HG03575 (cell line): ENCODE results near the gene ADARB1.

Experiments used
- ATAC-seq: cut with Tn5 transposase; IDR thresholded peaks from one replicate; pipeline ENCODE4 v1.9.1; 2021; ENCODE audit not compliant: unreplicated experiment, insufficient number of reproducible peaks, low FRiP score; ENCODE audit errors: extremely low read depth

The ADARB1 gene

GRCh38 chr21:45258466-45258865 lies 184.1 kb downstream of the ADARB1 start:
- no peak for ATAC-seq

GRCh38 chr21:45259206-45259840 lies 184.9 kb downstream of the ADARB1 start:
- no peak for ATAC-seq

DNA sequence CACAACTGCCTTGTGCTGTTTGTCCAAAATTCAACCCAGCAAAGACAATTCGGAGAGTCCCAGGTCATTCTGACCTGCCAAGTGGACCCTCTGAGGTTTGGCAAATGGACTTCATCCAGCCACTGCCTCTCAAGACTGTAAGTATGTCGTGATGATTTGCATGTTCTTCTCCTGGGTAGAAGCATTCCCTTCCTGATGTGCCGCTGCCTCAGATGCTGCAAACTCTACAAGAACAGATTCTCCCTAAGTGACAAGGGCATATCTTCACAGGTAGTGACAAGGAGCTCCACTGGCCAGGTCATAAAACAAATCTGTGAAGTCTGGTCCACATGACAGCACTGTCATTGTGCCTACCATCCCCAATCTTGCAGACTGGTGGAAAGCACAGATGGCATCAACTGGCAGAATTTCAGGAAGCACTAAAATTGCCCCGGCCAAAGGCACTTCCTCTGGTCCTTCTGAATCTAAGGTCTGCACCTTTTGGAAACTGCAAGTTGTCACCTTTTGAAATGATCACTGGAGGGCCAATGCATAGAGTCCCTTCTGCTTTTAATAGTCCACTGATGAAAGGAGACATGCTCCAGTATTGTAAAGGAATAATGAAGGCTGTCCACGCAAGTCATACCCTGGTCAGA lies 185.9 kb downstream of the ADARB1 start:
- no peak for ATAC-seq

DNA sequence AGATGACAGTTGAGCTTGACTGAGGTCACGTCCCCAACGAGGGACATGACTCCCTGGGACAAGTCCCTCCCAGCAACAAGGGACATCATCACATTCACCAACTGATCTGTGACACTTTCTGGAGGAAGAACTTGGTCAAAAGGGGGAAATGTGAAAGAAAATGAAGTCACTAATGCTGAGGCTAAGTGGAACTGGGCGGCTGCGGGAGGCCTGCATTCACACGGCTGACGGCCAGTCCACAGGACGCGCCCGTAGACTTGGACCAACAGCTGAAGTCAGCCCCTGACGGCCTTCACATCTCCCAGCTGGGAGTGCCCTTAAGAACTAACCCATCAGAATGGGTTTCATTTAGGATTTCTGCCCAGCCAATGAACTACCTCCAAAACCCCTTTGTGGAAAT lies 186.7 kb downstream of the ADARB1 start:
- ATAC-seq = no peak

DNA sequence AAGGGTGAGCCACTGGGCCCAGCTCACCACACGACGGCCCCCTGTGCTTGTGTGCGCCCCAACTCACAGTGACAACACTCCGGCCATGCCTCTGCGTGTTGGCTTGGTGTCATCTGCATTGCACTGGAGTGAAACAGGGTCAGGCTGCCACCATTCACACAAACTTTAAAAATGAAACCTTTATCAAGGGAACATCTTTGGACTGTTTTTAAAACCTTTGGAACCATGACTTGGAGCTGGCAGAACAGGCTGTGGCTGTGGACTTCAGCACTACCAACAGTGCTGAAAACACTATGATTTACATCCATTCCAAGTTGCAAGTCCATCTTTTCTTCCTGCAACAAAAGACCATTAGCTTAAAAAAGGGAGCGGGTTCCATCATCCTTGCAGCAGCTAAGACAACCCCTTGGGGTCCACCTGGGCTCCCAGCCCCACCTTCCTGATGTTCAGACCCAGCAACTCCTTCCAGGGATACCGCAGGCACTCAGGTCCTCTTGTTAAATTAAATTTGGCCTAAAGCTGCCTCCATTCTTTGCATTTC lies 187.7 kb downstream of the ADARB1 start:
- no peak for ATAC-seq

DNA sequence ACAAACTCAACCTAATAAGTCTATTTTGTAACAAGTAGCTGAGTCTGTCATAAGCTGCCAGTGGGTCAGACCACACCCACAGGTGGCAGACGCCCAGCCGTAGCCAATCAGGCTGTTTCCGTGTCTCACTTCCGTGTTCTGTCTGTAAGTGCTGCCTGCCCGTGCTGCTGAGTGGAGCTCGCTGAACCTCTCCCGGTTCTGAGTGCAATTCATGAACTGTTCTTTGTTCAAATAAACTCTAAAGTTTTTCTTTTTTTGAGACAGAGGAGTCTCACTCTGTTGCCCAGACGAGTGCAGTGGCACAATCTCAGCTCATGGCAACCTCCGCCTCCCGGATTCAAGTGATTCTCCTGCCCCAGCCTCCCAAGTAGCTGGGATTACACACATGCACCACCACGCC lies 188.2 kb downstream of the ADARB1 start:
- ATAC-seq = no peak

DNA sequence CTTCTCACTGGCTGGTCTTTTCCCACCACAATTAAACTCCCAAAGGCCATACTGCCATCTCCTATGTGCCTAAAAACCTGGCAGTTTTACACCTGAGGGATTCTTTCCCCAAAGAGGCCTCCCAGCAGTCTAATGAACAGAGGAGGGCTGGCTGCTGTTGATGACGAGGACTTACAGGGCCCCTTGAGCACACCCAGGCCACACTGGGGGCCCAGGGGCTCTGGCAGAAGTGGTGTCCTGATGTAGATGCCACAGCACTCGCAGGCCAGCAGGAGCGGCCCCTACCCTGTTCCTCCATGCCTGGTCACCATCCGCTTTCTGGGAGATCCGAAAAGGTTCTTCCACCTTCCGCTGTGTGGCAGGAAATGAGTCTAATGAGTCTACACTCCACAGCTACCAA lies 189.2 kb downstream of the ADARB1 start:
- no peak for ATAC-seq

DNA sequence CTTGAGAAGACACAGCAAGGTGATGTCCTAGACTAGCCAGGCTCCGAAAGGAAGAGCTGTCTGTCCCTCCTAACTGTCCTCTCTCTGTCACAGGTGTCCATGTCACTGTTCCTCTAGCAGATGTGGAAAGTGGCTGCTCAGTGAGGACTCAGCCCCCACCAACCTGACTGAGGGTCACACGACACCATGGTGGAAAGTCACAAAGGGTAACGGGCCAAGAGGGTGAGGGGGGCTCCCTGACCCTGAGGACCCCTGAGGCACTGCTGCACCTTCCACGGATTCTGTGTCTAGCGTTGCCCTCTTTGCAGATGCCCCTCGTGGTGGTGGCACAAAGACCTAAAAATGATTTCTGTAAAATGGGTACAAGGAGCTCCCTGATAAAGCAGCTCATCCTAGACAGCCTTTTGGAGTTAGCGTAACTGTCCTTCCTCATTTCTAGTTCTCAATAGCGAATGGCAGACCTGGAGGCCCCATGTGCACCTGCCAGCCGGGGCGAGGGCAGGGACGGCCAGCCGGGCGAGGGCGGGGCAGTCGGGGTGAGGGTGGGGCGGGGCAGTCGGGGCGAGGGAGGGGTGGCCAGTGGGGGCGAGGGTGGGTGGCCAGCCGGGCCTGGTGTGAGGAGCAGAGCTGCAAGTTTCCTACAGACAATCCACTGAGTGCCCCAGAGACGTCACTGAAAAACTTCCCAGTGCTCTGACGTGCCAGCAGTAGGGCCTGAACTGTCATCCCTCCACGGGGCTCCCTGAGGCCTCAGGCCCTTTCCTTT lies 189.9 kb downstream of the ADARB1 start:
- ATAC-seq = no peak

GRCh38 chr21:45264912-45265515 lies 190.6 kb downstream of the ADARB1 start:
- ATAC-seq = no peak

GRCh38 chr21:45265721-45266517 lies 191.5 kb downstream of the ADARB1 start:
- ATAC-seq = no peak

DNA sequence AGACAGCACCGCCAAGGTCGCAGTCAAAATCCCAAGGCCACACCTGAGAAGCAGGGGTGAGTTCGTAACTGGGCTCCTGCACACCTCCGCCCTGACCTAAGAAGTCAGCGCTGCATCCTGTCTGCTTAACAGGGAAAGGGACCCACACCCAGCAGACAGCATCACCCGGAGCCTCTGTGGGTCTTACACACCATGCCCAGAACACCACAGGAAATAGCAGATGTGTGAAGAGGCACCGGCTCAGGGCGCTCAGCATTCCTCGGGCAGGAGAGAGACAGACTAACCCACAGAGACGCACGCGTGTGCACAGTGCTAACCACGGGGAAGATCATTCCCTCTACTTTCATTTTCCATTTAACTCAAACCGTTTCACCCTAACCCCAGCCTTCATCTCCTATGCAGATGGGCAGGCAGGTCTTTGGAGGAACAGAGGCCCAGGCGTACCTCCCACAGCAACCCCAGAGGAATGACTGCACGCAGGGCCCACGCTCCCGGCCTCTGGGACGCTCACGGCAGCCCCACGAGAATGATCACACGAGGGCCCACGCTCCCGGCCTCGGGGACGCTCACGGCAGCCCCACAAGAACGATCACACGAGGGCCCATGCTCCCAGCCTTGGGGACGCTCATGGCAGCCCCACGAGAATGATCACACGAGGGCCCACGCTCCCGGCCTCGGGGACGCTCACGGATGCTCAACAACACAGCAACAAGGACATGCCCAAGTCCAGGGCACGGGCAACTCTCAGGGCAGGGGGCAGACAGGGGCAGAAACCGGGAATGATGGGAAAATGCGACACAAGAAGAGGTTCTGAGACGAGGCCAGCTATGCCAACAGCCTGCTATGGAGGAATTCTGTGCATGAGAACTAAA lies 192.4 kb downstream of the ADARB1 start:
- ATAC-seq = no peak

- no peak for ATAC-seq
These were observed 193.0 kb downstream of the ADARB1 start for GRCh38 chr21:45267390-45267760.

- no peak for ATAC-seq
These were observed 195.5 kb downstream of the ADARB1 start for GRCh38 chr21:45269861-45270260.

DNA sequence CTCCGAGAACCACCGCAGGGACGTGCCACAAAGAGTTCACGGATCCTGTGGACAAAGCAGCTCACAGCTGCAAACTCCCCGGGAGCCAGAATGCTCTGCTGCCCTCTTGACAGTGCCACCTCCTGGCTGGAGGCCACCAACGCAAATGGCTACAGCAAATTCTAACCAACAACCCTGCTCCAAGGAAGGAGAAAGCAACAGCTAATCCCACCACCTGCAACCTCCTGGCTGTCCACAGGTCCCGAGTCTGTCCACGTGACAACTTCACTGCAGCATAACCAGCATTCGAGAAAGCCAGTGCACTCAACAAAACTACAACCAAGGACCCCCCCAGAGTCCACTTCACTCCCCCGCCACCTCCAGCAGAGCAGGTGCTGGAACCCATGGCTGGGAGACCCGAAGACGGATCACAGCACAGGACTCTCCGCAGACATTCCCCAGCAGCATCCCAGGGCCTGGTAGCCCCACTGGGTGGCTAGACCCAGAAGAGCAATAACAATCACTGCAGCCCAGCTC lies 196.0 kb downstream of the ADARB1 start:
- no peak for ATAC-seq
